ENCODE data around the gene METTL1.
"Not testable (repeated sequence)": the region's sequence is repeated elsewhere in the genome, so short reads cannot be mapped to it uniquely, and the experiment has no call there.

Gene METTL1

GRCh38 chr12:57724936-57725740 lies 46.8 kb downstream of the METTL1 start:
- no peak overlapping the region for H3K4me3 ChIP-seq (ENCODE audit: low read depth, low read length)
- no peak for DNase-seq (ENCODE audit: low read depth)
- TF ChIP-seq CTCF (conservative IDR thresholded peaks at IDR 0.05; ENCODE audit: low read depth, low read length) = no peak

- TF ChIP-seq CTCF (conservative IDR thresholded peaks at IDR 0.05; ENCODE audit: low read depth, low read length) = no peak
- no peak overlapping the region for H3K4me3 ChIP-seq (ENCODE audit: low read depth, low read length)
- no peak for DNase-seq (ENCODE audit: low read depth)
These were observed 47.6 kb downstream of the METTL1 start for GRCh38 chr12:57724003-57724935.

GRCh38 chr12:57723630-57723962 lies 48.3 kb downstream of the METTL1 start:
- DNase-seq (ENCODE audit: low read depth) = no peak
- no peak for TF ChIP-seq CTCF (conservative IDR thresholded peaks at IDR 0.05; ENCODE audit: low read depth, low read length)
- no peak overlapping the region for H3K4me3 ChIP-seq (ENCODE audit: low read depth, low read length)

- TF ChIP-seq CTCF (conservative IDR thresholded peaks at IDR 0.05; ENCODE audit: low read depth, low read length) = no peak
- H3K4me3 ChIP-seq (ENCODE audit: low read depth, low read length) = no peak overlapping the region
- no peak for DNase-seq (ENCODE audit: low read depth)
These were observed 48.9 kb downstream of the METTL1 start for GRCh38 chr12:57722716-57723629.

GRCh38 chr12:57721846-57722608 lies 49.9 kb downstream of the METTL1 start:
- DNase-seq (ENCODE audit: low read depth); H3K4me3 ChIP-seq (ENCODE audit: low read depth, low read length): not testable (repeated sequence)

GRCh38 chr12:57720606-57721595 lies 51.0 kb downstream of the METTL1 start:
- no peak for DNase-seq (ENCODE audit: low read depth)
- H3K4me3 ChIP-seq (ENCODE audit: low read depth, low read length) = no peak overlapping the region
- no peak for TF ChIP-seq CTCF (conservative IDR thresholded peaks at IDR 0.05; ENCODE audit: low read depth, low read length)

Data from choroid plexus epithelial cell (primary cell).